Glutamatergic neuron (in vitro differentiated cells): Measurements from ENCODE around the gene NFATC1. TPM values are rescaled to one million over a fixed set of nuclear protein-coding genes. Genes with fewer than 3 reads are reported as not detected.

Experiments
- DNase-seq: peaks from one replicate; pipeline ENCODE4 v3.0.0; 2022
- H3K27ac Mint-ChIP-seq: one replicate; pipeline ENCODE4 v1.8.0; 2020; ENCODE audit warnings: mild to moderate bottlenecking, mixed read lengths, inconsistent platforms; ENCODE audit not compliant: unreplicated experiment
- H3K27me3 Mint-ChIP-seq: one replicate; pipeline ENCODE4 v1.8.0; 2020; ENCODE audit warnings: mild to moderate bottlenecking, moderate library complexity, mixed read lengths, inconsistent platforms; ENCODE audit not compliant: unreplicated experiment
- H3K36me3 Mint-ChIP-seq: one replicate; pipeline ENCODE4 v1.8.0; 2020; ENCODE audit warnings: mild to moderate bottlenecking, mixed read lengths, inconsistent platforms; ENCODE audit not compliant: unreplicated experiment
- H3K4me1 Mint-ChIP-seq: one replicate; pipeline ENCODE4 v1.8.0; 2020; ENCODE audit warnings: mild to moderate bottlenecking, low read depth, mixed read lengths, inconsistent platforms; ENCODE audit not compliant: unreplicated experiment
- H3K4me3 Mint-ChIP-seq: one replicate; pipeline ENCODE4 v1.8.0; 2020; ENCODE audit warnings: mild to moderate bottlenecking, mixed read lengths, inconsistent platforms; ENCODE audit not compliant: unreplicated experiment
- H3K9me3 Mint-ChIP-seq: one replicate; pipeline ENCODE4 v1.8.0; 2020; ENCODE audit warnings: mild to moderate bottlenecking, moderate library complexity, mixed read lengths, inconsistent platforms; ENCODE audit not compliant: unreplicated experiment
- total RNA-seq: library from RNA; stranded (reverse); fragmentation: NEBNext Ultra II Directional; extraction: Animal tissue kit (Norgen Biotek cat#: 25700); gene quantifications from one replicate; pipeline ENCODE4 v1.2.1, GENCODE V29; 2021; ENCODE audit not compliant: unreplicated experiment
- TF ChIP-seq, protein P1 (sequence below): fragments of 200-600 bp; sonication (generic); IDR thresholded peaks from one replicate; pipeline ENCODE4 v1.5.0; 2021; ENCODE audit not compliant: partially characterized antibody, unreplicated experiment

NFATC1 gene
- total RNA-seq, 1 donor from 2014 or later = 5.3 TPM

DNA sequence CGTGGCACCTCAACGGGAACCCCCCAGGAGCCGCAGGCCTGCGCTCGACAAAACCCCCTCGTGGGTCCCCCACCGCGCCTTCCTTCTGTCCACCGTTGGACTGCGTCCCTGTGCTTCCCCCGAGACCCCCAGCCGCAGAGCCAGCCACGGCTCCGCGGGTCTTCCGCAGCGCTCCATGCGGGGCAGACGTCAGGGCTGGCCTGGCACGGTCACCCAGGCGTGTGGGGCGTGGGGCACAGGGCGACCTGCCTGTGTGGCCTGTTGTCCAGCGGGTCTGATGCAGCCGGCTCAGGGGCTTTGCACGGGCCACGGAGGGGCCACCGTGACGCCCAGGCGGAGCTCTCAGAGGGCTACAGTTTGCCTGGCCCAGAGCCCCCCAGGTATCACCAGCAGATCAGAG, 11.0 kb downstream of the NFATC1 start:
- H3K4me3 Mint-ChIP-seq = no peak overlapping the region
- peaks cover 2% of the 10 kb centered on the region for H3K9me3 Mint-ChIP-seq
- H3K27ac Mint-ChIP-seq = no peak overlapping the region
- TF ChIP-seq, protein P1, sequence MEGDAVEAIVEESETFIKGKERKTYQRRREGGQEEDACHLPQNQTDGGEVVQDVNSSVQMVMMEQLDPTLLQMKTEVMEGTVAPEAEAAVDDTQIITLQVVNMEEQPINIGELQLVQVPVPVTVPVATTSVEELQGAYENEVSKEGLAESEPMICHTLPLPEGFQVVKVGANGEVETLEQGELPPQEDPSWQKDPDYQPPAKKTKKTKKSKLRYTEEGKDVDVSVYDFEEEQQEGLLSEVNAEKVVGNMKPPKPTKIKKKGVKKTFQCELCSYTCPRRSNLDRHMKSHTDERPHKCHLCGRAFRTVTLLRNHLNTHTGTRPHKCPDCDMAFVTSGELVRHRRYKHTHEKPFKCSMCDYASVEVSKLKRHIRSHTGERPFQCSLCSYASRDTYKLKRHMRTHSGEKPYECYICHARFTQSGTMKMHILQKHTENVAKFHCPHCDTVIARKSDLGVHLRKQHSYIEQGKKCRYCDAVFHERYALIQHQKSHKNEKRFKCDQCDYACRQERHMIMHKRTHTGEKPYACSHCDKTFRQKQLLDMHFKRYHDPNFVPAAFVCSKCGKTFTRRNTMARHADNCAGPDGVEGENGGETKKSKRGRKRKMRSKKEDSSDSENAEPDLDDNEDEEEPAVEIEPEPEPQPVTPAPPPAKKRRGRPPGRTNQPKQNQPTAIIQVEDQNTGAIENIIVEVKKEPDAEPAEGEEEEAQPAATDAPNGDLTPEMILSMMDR = no peak
- peaks cover 4% of the 10 kb centered on the region for H3K27me3 Mint-ChIP-seq
- H3K36me3 Mint-ChIP-seq = no peaks in the 10 kb centered on the region
- peak; percentile 7 for DNase-seq
- peaks cover 20% of the 10 kb centered on the region for H3K4me1 Mint-ChIP-seq

DNA sequence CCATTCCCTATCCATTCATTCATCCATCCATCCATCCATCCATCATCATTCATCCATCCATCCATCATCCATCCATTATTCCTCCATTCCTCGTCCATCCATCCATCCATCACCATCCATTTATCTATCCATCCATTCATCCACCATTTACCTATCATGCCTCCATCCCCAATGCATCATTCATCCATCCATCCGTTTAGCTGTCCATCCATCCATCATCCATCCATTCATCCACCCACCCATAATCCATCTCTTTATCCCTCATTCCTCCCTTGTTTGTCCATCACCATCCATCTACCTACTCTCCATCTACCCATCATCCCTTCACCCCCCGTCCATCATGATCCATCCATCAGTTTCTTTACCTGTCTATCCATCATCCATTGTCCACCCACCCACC, 13.6 kb downstream of the NFATC1 start:
- peaks cover 2% of the 10 kb centered on the region for H3K9me3 Mint-ChIP-seq
- no peak overlapping the region for H3K27ac Mint-ChIP-seq
- H3K36me3 Mint-ChIP-seq = peaks cover 10% of the 10 kb centered on the region
- H3K4me3 Mint-ChIP-seq = no peak overlapping the region
- H3K27me3 Mint-ChIP-seq = peaks cover 6% of the 10 kb centered on the region
- TF ChIP-seq, protein P1 = no peak
- no peak for DNase-seq
- H3K4me1 Mint-ChIP-seq = peaks cover 13% of the 10 kb centered on the region

DNA sequence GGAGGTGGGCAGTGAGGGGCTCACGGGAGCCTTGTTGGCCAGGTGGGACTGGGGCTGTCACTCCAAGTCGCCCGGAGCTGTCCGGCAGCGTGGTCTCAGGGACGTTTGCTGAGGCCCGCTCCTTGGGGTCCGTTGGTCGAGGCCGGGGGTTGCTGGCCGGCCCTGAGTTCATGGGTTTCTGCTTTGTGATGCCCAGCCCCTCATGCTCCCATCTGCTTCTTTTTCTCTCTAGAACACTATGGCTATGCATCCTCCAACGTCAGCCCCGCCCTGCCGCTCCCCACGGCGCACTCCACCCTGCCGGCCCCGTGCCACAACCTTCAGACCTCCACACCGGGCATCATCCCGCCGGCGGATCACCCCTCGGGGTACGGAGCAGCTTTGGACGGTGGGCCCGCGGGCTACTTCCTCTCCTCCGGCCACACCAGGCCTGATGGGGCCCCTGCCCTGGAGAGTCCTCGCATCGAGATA, 14.5 kb downstream of the NFATC1 start:
- Mint-ChIP-seq H3K4me3 (no peak overlapping the region), H3K27ac (no peak overlapping the region), H3K4me1 (peaks cover 11% of the 10 kb centered on the region), H3K36me3 (peaks cover 12% of the 10 kb centered on the region), H3K27me3 (peaks cover 6% of the 10 kb centered on the region), H3K9me3 (peaks cover 3% of the 10 kb centered on the region)
- TF ChIP-seq, protein P1 = no peak
- DNase-seq = peak; percentile 7

DNA sequence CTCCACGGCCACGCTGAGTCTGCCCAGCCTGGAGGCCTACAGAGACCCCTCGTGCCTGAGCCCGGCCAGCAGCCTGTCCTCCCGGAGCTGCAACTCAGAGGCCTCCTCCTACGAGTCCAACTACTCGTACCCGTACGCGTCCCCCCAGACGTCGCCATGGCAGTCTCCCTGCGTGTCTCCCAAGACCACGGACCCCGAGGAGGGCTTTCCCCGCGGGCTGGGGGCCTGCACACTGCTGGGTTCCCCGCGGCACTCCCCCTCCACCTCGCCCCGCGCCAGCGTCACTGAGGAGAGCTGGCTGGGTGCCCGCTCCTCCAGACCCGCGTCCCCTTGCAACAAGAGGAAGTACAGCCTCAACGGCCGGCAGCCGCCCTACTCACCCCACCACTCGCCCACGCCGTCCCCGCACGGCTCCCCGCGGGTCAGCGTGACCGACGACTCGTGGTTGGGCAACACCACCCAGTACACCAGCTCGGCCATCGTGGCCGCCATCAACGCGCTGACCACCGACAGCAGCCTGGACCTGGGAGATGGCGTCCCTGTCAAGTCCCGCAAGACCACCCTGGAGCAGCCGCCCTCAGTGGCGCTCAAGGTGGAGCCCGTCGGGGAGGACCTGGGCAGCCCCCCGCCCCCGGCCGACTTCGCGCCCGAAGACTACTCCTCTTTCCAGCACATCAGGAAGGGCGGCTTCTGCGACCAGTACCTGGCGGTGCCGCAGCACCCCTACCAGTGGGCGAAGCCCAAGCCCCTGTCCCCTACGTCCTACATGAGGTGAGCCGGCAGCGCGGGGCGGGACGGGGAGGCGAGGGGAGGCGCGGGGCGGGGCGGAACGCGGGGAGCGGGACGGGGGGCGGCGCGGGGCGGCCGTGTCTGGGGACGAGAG, 15.2 kb downstream of the NFATC1 start:
- TF ChIP-seq, protein P1 = no peak
- peaks cover 10% of the 10 kb centered on the region for H3K4me1 Mint-ChIP-seq
- peaks cover 3% of the 10 kb centered on the region for H3K9me3 Mint-ChIP-seq
- H3K36me3 Mint-ChIP-seq = peaks cover 12% of the 10 kb centered on the region
- no peak overlapping the region for H3K27ac Mint-ChIP-seq
- H3K4me3 Mint-ChIP-seq = no peak overlapping the region
- H3K27me3 Mint-ChIP-seq = peaks cover 6% of the 10 kb centered on the region
- DNase-seq = peak; percentile 8
